ENCODE data around the gene WNK2. TPM values are rescaled to one million over a fixed set of nuclear protein-coding genes. Genes with fewer than 3 reads are reported as not detected.

WNK2 gene
- total and polyA plus RNA-seq, 2 of the 4 experiments (the other 2 are of a cell fraction): not detected

DNA sequence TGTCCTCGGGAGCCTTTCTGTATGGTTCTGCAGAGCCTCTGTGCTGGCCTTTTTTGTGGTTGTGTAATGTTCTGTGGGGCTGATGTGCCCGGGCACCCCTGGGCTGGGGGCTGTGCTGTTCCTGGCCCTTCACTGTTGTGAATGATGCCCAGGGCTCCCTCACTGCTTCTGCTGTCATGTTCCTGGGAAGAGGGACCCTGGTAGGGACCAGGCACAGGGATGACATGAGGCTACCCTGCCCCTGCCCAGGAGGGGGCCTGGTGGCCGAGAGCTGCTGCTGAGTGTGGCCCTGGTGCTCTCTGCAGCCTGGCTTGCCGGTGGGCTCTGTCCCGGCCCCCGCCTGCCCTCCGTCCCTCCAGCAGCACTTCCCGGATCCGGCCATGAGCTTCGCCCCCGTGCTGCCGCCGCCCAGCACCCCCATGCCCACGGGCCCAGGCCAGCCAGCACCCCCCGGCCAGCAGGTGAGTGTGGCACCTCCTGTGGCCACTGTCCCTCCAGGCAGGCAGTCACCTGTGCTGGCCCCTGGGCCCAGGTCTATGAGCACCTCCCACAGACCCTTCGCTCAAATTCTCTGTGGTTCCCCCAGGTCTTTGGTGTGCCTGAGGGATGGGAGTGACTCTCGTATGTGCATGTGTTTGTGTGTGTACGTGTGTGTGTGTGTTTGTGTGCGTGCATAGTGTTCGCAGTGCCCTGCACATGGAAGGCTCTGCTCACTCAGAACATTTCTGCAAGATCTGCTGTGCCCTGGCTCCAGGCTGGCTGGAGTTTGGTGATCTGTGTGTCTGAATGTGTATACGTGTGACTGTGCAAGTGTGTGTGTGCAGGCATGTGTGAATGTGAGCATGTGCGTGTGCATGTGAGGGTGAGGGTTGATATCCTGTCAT lies 72.3 kb downstream of the WNK2 start:
- H3K27ac ChIP-seq (ENCODE audit: insufficient read depth, low read length): no peak overlapping the region
- H2BK120ac ChIP-seq (ENCODE audit: low read depth, low read length): no peak overlapping the region
- H2BK20ac ChIP-seq (ENCODE audit: low read depth, low read length): no peak overlapping the region
- H2AK9ac ChIP-seq (replicated peaks; ENCODE audit: low read depth, low read length, poor library complexity): no peak overlapping the region
- no peak overlapping the region for H2BK15ac ChIP-seq (ENCODE audit: low read depth, low read length)
- H3K9me1 ChIP-seq (ENCODE audit: insufficient read depth, low read length): no peaks in the 10 kb centered on the region
- no peak overlapping the region for H3K4me3 ChIP-seq (ENCODE audit: insufficient read depth, low read depth, low read length)
- no peak overlapping the region for H3K18ac ChIP-seq (ENCODE audit: low read depth, low read length)
- intact Hi-C loops (cut with micrococcal nuclease): no loop called here
- POLR2A ChIA-PET (ENCODE audit: unreplicated experiment): no interaction called here
- 76% methylated on average over 3 of the region's 22 CpGs; no CpG with 5 or more reads in 1 of the 2 experiments for WGBS, 2 experiments (ENCODE audit: extremely low coverage in 2 of 2, insufficient read length in 1 of 2)
- H3K4me1 ChIP-seq (ENCODE audit: control insufficient read depth, insufficient read depth, low read length): no peaks in the 10 kb centered on the region
- in situ Hi-C loops (cut with MboI; ENCODE audit: low sequenced_read_pairs): no loop called here
- H2BK5ac ChIP-seq (ENCODE audit: low read depth, low read length, poor library complexity, severe bottlenecking): no peak overlapping the region
- TF ChIP-seq NFE2L2 (IDR thresholded peaks at IDR 0.05; ENCODE audit: low read depth, low read length) (no peak), BHLHE40 (IDR thresholded peaks at IDR 0.05; ENCODE audit: low read depth, low read length) (no peak), CHD1 (IDR thresholded peaks at IDR 0.05; ENCODE audit: low read depth, low read length) (no peak), MXI1 (IDR thresholded peaks at IDR 0.05; ENCODE audit: borderline replicate concordance, low read depth, low read length) (no peak), CEBPB (IDR thresholded peaks at IDR 0.05; ENCODE audit: low read depth, low read length) (no peak)
- TF ChIP-seq, protein P1, sequence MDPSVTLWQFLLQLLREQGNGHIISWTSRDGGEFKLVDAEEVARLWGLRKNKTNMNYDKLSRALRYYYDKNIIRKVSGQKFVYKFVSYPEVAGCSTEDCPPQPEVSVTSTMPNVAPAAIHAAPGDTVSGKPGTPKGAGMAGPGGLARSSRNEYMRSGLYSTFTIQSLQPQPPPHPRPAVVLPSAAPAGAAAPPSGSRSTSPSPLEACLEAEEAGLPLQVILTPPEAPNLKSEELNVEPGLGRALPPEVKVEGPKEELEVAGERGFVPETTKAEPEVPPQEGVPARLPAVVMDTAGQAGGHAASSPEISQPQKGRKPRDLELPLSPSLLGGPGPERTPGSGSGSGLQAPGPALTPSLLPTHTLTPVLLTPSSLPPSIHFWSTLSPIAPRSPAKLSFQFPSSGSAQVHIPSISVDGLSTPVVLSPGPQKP (IDR thresholded peaks at IDR 0.05; ENCODE audit: borderline replicate concordance, low read depth, low read length): no peak
- TF ChIP-seq, protein P2, sequence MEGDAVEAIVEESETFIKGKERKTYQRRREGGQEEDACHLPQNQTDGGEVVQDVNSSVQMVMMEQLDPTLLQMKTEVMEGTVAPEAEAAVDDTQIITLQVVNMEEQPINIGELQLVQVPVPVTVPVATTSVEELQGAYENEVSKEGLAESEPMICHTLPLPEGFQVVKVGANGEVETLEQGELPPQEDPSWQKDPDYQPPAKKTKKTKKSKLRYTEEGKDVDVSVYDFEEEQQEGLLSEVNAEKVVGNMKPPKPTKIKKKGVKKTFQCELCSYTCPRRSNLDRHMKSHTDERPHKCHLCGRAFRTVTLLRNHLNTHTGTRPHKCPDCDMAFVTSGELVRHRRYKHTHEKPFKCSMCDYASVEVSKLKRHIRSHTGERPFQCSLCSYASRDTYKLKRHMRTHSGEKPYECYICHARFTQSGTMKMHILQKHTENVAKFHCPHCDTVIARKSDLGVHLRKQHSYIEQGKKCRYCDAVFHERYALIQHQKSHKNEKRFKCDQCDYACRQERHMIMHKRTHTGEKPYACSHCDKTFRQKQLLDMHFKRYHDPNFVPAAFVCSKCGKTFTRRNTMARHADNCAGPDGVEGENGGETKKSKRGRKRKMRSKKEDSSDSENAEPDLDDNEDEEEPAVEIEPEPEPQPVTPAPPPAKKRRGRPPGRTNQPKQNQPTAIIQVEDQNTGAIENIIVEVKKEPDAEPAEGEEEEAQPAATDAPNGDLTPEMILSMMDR (conservative IDR thresholded peaks at IDR 0.05; ENCODE audit: low read depth, low read length): no peak
- H4K5ac ChIP-seq (ENCODE audit: low read depth, low read length): no peak overlapping the region
- dilution Hi-C loops (cut with HindIII; ENCODE audit: low sequenced_read_pairs, unreplicated experiment): no loop called here
- no peak for DNase-seq
- no peak overlapping the region for H2AFZ ChIP-seq (replicated peaks; ENCODE audit: low read length, poor library complexity)
- no peak overlapping the region for H4K8ac ChIP-seq (ENCODE audit: low read depth in 2 of 2, low read length in 2 of 2)
- H3K23ac ChIP-seq (ENCODE audit: low read depth, low read length): no peak overlapping the region
- CTCF ChIA-PET: no interaction called here
- no peak overlapping the region for H3K4me2 ChIP-seq (ENCODE audit: low read depth, low read length)
- no peaks in the 10 kb centered on the region for H4K20me1 ChIP-seq (ENCODE audit: insufficient read depth, low read length)
- no peak overlapping the region for H3K4ac ChIP-seq (ENCODE audit: low read depth, low read length)
- no TSS peak for BruUV-seq (replicated peaks)
- no peak overlapping the region for H4K91ac ChIP-seq (ENCODE audit: insufficient read depth, low read depth, low read length)
- H3K9me3 ChIP-seq (ENCODE audit: control insufficient read depth, insufficient read depth, low read length): no peaks in the 10 kb centered on the region
- H2AK5ac ChIP-seq (ENCODE audit: low read depth, low read length): no peak overlapping the region
- H3K9ac ChIP-seq (ENCODE audit: low read depth, low read length): no peak overlapping the region
- H3K14ac ChIP-seq (replicated peaks; ENCODE audit: low read depth, low read length): no peak overlapping the region
- no peaks in the 10 kb centered on the region for H3K79me1 ChIP-seq (ENCODE audit: low read depth in 1 of 2, low read length in 2 of 2)
- ATAC-seq (ENCODE audit: low read depth): no peak
- no peaks in the 10 kb centered on the region for H3K36me3 ChIP-seq (ENCODE audit: control insufficient read depth, insufficient read depth, low read length)
- no peak overlapping the region for H3K56ac ChIP-seq (ENCODE audit: extremely low read depth, insufficient read depth, low read length)
- H3K27me3 ChIP-seq (ENCODE audit: control insufficient read depth, insufficient read depth, low read length): no peaks in the 10 kb centered on the region; the same call in 1 of the 2 replicates

Measured in IMR-90 (cell line).